T47D (cell line): ENCODE results near the gene RPL12.

Experiments
- DNase-seq, 2 experiments: peaks; one replicate each; pipeline versions ENCODE4 v3.0.0 to v3.0.0-alpha.2; 2011 to 2012; ENCODE audit warnings: low read depth in 1 of 2, low spot score in 1 of 2
- JUND ChIP-seq: IDR thresholded peaks from 2 replicates; pipeline ENCODE4 v1.6.1; 2012; ENCODE audit warnings: low read depth
- in situ Hi-C: cut with HindIII; loops from 2 replicates; pipeline ENCODE4 v1.10.0; 2016; ENCODE audit warnings: low sequenced_read_pairs, low pct_unique_long_range_greater_than_20kb

Gene RPL12

GRCh38 chr9:127450830-127451607 lies at the start of gene RPL12, which contains the start of gene LRSAM1:
TSS of gene RPL12 (minus strand) at chr9:127451406. CDS start at chr9:127451317, 89 bp downstream.
TSS of gene LRSAM1 (plus strand) at chr9:127451510. CDS start at chr9:127454528, 3,018 bp downstream.
- TF ChIP-seq JUND, result no peak
- DNase-seq, result peak; percentile 94 to 98
- in situ Hi-C loops, result no loop called here

GRCh38 chr9:127500862-127501261 lies 49.7 kb upstream of the RPL12 start:
- no peak for DNase-seq
- in situ Hi-C loops, result no loop called here
- TF ChIP-seq JUND, result no peak

GRCh38 chr9:127500399-127500798 lies 49.2 kb upstream of the RPL12 start:
- in situ Hi-C loops, result no loop called here

GRCh38 chr9:127498298-127498697 lies 47.1 kb upstream of the RPL12 start:
- in situ Hi-C loops, result no loop called here
- no peak for DNase-seq
- TF ChIP-seq JUND, result no peak

More at GRCh38 chr9:127500399-127500798, 49.2 kb upstream of the RPL12 start:
- no peak for TF ChIP-seq JUND
- DNase-seq, result no peak

GRCh38 chr9:127497656-127498290 lies 46.6 kb upstream of the RPL12 start:
- DNase-seq, result no peak
- in situ Hi-C loops, result no loop called here
- TF ChIP-seq JUND, result no peak

GRCh38 chr9:127496974-127497373 lies 45.8 kb upstream of the RPL12 start:
- no peak for DNase-seq
- TF ChIP-seq JUND, result no peak
- in situ Hi-C loops, result no loop called here

GRCh38 chr9:127495884-127496555 lies 44.8 kb upstream of the RPL12 start:
- DNase-seq, result peak in 1 of 2 experiments; percentile 33
- no peak for TF ChIP-seq JUND
- in situ Hi-C loops, result no loop called here

- TF ChIP-seq JUND, result no peak
- DNase-seq, result no peak
- in situ Hi-C loops, result no loop called here
Observed at GRCh38 chr9:127494304-127494702, 43.1 kb upstream of the RPL12 start.

GRCh38 chr9:127493592-127494303 lies 42.5 kb upstream of the RPL12 start:
- in situ Hi-C loops, result no loop called here
- no peak for DNase-seq
- TF ChIP-seq JUND, result no peak

- no peak for DNase-seq
- in situ Hi-C loops, result no loop called here
- TF ChIP-seq JUND, result no peak
Observed at GRCh38 chr9:127492616-127493015, 41.4 kb upstream of the RPL12 start.

GRCh38 chr9:127491516-127491915 lies 40.3 kb upstream of the RPL12 start:
- no peak for DNase-seq
- in situ Hi-C loops, result no loop called here
- TF ChIP-seq JUND, result no peak

GRCh38 chr9:127490535-127491230 lies 39.5 kb upstream of the RPL12 start:
- no peak for TF ChIP-seq JUND
- no peak for DNase-seq
- in situ Hi-C loops, result no loop called here
